ENCODE data around the gene P2RY6. TPM values are rescaled to one million over a fixed set of nuclear protein-coding genes. Genes with fewer than 3 reads are reported as not detected.

Gene P2RY6
- total RNA-seq, 4 donors from 2014 or later: 0.93 to 4.0 (median 2.8) TPM

GRCh38 chr11:73324116-73324515, 52.0 kb downstream of the P2RY6 start:
- intact Hi-C loops (cut with DNase I): no loop called here
- H3K4me1 ChIP-seq: peaks cover 48 to 89% of the 10 kb centered on the region in 2 donors
- no peaks in the 10 kb centered on the region for H3K36me3 ChIP-seq
- DNase-seq: no peak
- no peak overlapping the region for H3K4me3 ChIP-seq (replicated peaks in 1 of 3)
- TF ChIP-seq, protein P1, sequence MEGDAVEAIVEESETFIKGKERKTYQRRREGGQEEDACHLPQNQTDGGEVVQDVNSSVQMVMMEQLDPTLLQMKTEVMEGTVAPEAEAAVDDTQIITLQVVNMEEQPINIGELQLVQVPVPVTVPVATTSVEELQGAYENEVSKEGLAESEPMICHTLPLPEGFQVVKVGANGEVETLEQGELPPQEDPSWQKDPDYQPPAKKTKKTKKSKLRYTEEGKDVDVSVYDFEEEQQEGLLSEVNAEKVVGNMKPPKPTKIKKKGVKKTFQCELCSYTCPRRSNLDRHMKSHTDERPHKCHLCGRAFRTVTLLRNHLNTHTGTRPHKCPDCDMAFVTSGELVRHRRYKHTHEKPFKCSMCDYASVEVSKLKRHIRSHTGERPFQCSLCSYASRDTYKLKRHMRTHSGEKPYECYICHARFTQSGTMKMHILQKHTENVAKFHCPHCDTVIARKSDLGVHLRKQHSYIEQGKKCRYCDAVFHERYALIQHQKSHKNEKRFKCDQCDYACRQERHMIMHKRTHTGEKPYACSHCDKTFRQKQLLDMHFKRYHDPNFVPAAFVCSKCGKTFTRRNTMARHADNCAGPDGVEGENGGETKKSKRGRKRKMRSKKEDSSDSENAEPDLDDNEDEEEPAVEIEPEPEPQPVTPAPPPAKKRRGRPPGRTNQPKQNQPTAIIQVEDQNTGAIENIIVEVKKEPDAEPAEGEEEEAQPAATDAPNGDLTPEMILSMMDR (IDR thresholded peaks at IDR 0.05): no peak
- no peak for TF ChIP-seq POLR2A (IDR thresholded peaks at IDR 0.05)
- no peaks in the 10 kb centered on the region for H3K9me3 ChIP-seq
- H3K27ac ChIP-seq: peak overlapping the region; percentile 80 to 99 (median 97)
- WGBS, 2 donors: 59 to 65% methylated on average over 7 to 9 of the region's 9 CpGs
- H3K27me3 ChIP-seq: no peaks in the 10 kb centered on the region

DNA sequence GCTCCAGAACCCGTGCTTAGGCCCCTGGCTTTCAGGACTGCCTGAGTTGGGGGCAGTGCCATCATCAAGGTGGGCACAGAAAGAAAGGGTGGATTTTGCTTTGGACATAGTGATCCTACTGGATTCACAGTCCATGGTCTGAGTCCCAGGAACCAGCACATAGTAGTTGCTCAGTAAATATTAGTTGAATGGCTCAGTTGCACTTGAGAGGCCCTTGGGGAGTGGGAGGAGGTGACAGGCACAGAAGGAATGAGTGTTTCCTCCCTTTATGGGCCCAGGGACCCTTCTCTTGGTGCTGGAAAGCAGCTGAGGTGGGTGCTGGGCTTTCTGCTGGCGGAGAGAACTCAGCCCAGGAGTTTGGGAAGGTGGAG, 52.5 kb downstream of the P2RY6 start:
- Histone ChIP-seq H3K27me3 (no peaks in the 10 kb centered on the region), H3K4me3 (replicated peaks in 1 of 3) (no peak overlapping the region), H3K36me3 (no peaks in the 10 kb centered on the region), H3K4me1 (peaks cover 51 to 87% of the 10 kb centered on the region in 2 donors), H3K9me3 (no peaks in the 10 kb centered on the region), H3K27ac (peak overlapping the region; percentile 80 to 99 (median 97))
- no peak for DNase-seq
- no peak for TF ChIP-seq POLR2A (IDR thresholded peaks at IDR 0.05)
- TF ChIP-seq, protein P1 (IDR thresholded peaks at IDR 0.05): no peak
- 83 to 93% methylated on average over 2 of the region's 2 CpGs for WGBS, 2 donors
- intact Hi-C loops (cut with DNase I): no loop called here

DNA sequence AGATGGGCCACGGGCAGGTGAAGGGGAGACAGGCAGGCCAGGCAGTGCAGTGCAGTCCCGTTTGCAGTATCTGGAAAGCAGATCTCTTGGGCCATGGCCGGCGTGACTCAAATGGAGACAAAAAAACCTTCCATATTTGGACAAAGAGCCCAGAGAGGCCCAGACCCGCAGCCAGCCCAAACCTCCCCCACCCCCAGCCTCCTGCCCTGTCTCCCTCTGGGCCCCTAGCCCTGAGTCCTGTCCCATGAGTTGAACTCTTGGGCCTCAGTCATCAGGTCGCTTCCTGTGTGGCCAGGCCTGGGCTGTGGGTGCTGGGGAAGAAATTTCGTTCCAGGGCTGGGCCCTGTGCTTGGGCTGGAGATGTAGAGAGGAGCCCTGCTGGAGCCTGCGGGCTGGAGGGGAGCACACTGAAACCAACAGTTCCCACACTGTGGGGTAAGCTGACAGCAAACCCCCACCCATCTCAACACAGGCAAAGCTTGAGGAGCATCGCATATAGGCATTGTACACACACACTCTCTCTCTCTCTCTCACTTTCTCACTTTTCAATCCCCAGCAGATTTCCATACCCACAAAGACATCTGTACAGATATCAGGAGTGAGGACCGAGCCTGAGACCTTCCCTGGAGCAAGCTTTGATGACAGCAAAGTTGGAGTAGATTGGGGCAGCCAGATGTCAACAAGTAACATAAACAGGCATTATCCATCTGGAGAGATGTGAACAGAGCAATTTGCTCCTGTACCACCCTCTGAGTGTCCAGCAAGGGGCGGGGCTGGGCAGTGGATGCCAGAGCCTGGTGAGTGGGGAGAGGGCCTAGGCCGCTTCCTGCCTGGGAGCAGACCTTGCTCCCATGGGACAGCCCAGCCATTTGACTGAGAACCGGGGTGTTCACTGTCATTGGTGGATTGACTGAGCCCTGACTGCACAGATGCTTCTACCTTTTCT, 53.2 kb downstream of the P2RY6 start:
- Histone ChIP-seq H3K36me3 (no peaks in the 10 kb centered on the region), H3K4me3 (replicated peaks in 1 of 3) (no peak overlapping the region), H3K9me3 (no peaks in the 10 kb centered on the region), H3K27ac (peak overlapping the region; percentile 3 to 99 (median 97)), H3K27me3 (no peaks in the 10 kb centered on the region), H3K4me1 (peaks cover 52 to 87% of the 10 kb centered on the region in 2 donors)
- no peak for DNase-seq
- WGBS, 2 donors: 74 to 81% methylated on average over 10 to 13 of the region's 13 CpGs
- intact Hi-C loops (cut with DNase I): no loop called here
- TF ChIP-seq, protein P1 (IDR thresholded peaks at IDR 0.05): no peak

- Histone ChIP-seq H3K9me3 (no peaks in the 10 kb centered on the region), H3K4me3 (replicated peaks in 1 of 3) (no peak overlapping the region), H3K27ac (peak overlapping the region; percentile 36 to 99 (median 97)), H3K4me1 (peaks cover 54 to 87% of the 10 kb centered on the region in 2 donors), H3K36me3 (no peaks in the 10 kb centered on the region), H3K27me3 (no peaks in the 10 kb centered on the region)
- DNase-seq: peak in 1 of 2 donors; percentile 51
- TF ChIP-seq, protein P1 (IDR thresholded peaks at IDR 0.05): no peak
- TF ChIP-seq POLR2A (IDR thresholded peaks at IDR 0.05): no peak
- WGBS, 2 donors: 56 to 60% methylated on average over 10 of the region's 10 CpGs
- intact Hi-C loops (cut with DNase I): no loop called here
Measured at GRCh38 chr11:73326929-73327811, 55.0 kb downstream of the P2RY6 start.

Measured in thyroid gland (tissue), 4 donors.